KOPT-K1 (cell line): ENCODE measurements around the gene COL20A1.

Experiments used
- H3K27ac ChIP-seq: fragments of 200-600 bp; sonication (generic); 2 replicates; pipeline ENCODE4 v1.5.1; 2016; ENCODE audit warnings: antibody characterized with exemption, mild to moderate bottlenecking, low read depth, low read length; ENCODE audit not compliant: poor library complexity, severe bottlenecking
- H3K36me3 ChIP-seq: fragments of 200-600 bp; sonication (generic); 2 replicates; pipeline ENCODE4 v1.5.1; 2017; ENCODE audit warnings: antibody characterized with exemption, mild to moderate bottlenecking, low read length, moderate library complexity; ENCODE audit not compliant: insufficient read depth
- H3K9me3 ChIP-seq: fragments of 200-600 bp; sonication (generic); 2 replicates; pipeline ENCODE4 v1.5.1; 2017; ENCODE audit warnings: antibody characterized with exemption, low read length, mild to moderate bottlenecking; ENCODE audit not compliant: insufficient read depth, poor library complexity, severe bottlenecking

COL20A1 gene

DNA sequence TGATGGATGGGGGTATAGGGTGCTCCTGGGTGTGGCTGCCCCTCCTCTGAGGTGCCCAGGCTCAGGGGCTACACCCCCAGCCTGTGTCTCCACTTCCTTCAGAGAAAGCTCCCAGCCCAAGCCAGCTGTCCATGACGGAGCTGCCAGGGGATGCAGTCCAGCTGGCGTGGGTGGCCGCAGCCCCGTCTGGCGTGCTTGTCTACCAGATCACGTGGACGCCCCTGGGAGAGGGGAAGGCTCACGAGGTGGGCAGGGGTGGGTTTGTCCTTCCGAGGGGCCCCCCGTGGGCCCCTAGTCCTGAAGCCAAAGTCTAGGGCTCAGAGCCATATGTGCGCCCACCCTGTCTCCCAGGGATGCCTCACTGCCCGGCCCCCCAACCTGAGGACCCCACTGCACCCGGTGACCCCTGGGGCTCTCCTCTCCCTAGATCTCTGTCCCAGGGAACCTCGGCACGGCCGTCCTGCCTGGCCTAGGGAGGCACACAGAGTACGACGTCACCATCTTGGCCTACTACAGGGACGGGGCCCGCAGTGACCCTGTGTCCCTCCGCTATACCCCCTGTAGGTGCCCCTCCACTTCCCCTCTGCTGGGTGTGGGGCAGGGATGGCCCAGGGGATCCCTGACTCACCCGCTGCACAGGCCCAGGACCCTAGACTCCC lies 19.8 kb downstream of the COL20A1 start:
- Histone ChIP-seq H3K27ac (no peak overlapping the region), H3K9me3 (no peaks in the 10 kb centered on the region), H3K36me3 (no peaks in the 10 kb centered on the region)

GRCh38 chr20:63313349-63314014 lies 20.5 kb downstream of the COL20A1 start:
- H3K9me3 ChIP-seq: no peaks in the 10 kb centered on the region
- no peak overlapping the region for H3K27ac ChIP-seq
- no peaks in the 10 kb centered on the region for H3K36me3 ChIP-seq

GRCh38 chr20:63314015-63314471 lies 21.1 kb downstream of the COL20A1 start:
- no peaks in the 10 kb centered on the region for H3K36me3 ChIP-seq
- H3K27ac ChIP-seq: no peak overlapping the region
- H3K9me3 ChIP-seq: no peaks in the 10 kb centered on the region

- Histone ChIP-seq H3K36me3 (no peaks in the 10 kb centered on the region), H3K9me3 (no peaks in the 10 kb centered on the region), H3K27ac (no peak overlapping the region)
These were observed 21.7 kb downstream of the COL20A1 start for GRCh38 chr20:63314566-63315239.

DNA sequence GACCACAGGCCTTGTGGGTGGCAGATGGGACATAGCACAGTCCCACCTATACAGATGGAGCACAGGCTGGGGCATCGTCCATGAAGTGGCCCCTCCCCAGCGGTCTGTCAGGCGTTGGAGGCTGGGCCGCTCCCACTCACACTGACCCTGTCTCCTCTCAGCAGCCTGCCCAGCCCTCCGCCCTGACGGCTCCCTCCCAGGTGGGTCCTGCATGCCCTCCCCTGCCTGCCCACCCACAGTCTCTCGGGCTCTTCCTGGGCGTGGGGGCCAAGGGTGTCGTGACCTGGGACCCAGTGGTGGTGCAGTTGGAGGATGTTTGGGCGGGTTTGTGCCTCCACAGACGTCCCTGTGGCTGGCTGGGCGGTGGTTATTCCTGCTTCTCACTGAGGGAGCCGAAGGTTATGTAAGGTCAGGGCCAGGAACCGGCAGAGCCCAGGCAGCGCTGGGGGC lies 22.3 kb downstream of the COL20A1 start:
- Histone ChIP-seq H3K9me3 (no peaks in the 10 kb centered on the region), H3K36me3 (no peaks in the 10 kb centered on the region), H3K27ac (no peak overlapping the region)

DNA sequence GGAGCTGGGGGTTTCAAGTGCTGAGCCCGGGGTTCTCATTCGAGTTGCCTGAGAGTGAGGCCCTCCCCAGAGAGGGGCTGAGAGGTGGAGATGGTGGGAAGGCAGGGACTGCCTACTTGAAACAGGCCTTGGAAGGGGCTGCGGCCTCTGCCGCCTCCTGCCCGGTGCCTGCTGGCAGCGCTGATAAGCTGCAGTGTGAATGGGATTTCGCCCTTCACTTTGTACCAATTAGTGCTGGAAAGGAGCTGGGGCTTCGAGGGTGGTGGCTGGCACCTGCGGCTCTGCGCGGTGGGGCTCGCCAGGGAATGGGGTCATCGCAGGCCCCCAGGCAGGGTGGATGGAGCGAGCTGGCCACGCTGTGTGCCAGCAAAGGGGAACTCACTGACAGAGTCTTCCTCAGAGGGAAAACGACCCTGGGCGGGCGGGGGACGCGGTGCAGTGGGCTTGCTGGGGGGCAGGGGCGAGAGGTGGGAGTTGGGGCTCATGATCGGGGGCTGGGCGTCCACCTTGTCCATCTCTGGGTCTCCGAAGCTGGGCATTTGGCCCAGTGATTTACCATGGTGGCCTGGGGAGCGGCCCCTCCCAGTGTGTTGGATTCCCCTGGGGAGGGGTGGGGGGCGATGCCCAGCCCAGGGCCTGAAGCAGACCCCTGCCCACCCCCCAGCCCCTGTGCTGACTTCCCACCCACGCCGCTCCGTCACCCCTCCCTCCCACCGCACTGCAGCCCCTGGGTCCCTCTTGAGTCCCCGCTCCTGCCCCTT lies 22.9 kb downstream of the COL20A1 start:
- no peaks in the 10 kb centered on the region for H3K36me3 ChIP-seq
- no peaks in the 10 kb centered on the region for H3K9me3 ChIP-seq
- H3K27ac ChIP-seq: no peak overlapping the region

DNA sequence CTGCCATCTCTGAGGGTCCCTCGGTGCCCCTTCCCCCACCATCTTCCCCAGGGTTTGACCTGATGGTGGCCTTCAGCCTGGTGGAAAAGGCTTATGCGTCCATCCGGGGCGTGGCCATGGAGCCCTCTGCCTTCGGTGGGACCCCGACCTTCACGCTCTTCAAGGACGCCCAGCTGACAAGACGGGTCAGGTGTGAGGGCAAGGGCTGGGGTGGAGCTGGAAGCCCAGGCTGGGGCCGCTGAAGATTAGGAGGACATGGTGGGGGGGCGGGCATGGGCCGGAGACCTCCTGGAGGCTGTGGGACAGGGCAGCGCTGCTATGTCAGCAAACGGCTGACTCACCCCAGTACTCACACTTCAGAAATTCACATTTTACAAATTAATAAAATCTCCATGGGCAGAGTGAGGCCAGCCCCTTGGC lies 23.5 kb downstream of the COL20A1 start:
- Histone ChIP-seq H3K9me3 (no peaks in the 10 kb centered on the region), H3K36me3 (no peaks in the 10 kb centered on the region), H3K27ac (no peak overlapping the region)

DNA sequence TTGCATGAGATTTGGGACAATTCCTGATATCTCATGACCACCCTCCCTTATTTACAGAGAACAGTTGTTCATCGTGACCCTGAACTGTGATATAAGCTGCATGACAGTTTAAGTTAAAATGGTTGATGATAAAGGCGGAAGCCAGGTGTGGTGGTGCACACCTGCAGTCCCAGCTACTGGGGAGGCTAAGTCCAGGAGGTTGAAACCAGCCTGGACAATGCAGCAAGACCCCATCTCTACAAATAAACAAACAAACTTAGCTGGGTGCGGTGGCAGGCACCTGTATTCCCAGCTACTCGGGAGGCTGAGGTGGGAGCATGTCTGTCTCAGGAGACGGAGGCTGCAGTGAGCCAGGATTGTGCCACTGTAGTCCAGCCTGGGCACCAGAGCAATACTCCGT lies 24.1 kb downstream of the COL20A1 start:
- Histone ChIP-seq H3K36me3 (no peaks in the 10 kb centered on the region), H3K9me3 (no peaks in the 10 kb centered on the region), H3K27ac (no peak overlapping the region)

DNA sequence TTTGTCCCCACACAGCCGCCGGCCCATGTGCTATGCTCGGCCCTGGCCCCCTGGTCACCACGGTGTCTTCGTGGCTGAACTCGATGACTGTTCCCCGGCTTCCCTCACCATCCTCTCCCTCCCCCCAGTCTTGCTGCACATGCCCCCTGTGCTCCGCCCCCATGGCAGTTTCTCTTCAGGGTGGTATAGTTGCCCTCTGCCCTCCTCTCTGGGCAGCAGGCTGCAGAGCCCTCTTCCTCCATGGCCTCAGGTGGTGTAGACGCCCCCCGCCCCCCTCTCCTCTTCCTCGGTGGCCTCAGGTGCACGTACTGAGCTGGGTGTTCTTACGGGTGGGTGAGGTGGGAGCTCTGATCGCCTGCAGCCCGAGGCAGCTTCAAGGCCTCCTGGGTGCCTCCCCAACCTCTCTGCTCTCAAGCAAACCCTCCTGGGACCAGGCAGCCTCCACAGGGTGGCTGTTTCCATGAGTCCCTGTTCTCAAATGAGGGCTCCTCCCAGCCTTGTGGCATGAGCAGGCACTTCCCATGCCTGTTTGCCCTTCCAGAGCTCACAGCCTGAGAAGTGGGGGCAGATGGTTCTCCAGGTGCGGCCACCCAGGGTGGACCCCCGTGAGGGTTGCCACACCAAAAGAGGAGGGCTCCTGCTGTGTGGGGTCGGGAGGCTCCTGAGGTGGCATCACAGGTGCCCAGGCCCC lies 24.8 kb downstream of the COL20A1 start:
- no peaks in the 10 kb centered on the region for H3K9me3 ChIP-seq
- no peak overlapping the region for H3K27ac ChIP-seq
- no peaks in the 10 kb centered on the region for H3K36me3 ChIP-seq

DNA sequence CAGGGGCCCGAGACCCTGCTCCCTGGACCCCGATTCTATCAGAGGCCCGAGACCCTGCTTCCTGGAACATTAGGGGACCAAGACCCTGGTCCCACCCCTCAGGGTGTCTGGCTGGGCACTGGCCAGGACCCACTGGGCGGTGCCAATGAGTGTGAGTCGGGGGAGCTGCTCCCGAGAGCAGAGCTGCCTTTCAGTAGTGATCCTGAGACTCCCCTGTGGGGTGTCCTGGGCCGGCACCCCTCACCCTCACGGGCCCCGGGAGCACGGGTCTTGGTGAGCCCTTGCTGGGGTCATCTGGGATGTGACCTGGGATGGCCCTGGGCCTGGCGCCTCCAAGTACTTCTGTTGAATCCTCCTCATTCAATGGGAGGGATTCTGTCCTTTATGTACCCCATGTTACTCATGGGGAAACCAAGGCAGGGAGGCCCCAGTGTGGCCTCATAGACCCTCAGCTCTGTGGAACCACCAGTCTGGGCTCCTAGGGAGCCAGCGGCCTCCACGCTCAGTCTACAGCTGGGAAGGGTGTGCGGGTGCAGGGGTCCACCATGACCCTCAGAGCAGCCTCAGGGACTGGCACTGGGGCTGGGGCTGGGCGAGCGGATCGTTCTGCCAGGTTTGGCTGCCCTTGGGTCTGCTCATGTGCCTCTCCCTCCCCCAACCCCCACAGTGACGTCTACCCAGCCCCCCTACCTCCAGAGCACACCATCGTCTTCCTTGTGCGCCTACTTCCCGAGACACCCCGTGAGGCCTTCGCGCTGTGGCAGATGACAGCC lies 25.6 kb downstream of the COL20A1 start:
- Histone ChIP-seq H3K9me3 (no peaks in the 10 kb centered on the region), H3K36me3 (no peaks in the 10 kb centered on the region), H3K27ac (no peak overlapping the region)

DNA sequence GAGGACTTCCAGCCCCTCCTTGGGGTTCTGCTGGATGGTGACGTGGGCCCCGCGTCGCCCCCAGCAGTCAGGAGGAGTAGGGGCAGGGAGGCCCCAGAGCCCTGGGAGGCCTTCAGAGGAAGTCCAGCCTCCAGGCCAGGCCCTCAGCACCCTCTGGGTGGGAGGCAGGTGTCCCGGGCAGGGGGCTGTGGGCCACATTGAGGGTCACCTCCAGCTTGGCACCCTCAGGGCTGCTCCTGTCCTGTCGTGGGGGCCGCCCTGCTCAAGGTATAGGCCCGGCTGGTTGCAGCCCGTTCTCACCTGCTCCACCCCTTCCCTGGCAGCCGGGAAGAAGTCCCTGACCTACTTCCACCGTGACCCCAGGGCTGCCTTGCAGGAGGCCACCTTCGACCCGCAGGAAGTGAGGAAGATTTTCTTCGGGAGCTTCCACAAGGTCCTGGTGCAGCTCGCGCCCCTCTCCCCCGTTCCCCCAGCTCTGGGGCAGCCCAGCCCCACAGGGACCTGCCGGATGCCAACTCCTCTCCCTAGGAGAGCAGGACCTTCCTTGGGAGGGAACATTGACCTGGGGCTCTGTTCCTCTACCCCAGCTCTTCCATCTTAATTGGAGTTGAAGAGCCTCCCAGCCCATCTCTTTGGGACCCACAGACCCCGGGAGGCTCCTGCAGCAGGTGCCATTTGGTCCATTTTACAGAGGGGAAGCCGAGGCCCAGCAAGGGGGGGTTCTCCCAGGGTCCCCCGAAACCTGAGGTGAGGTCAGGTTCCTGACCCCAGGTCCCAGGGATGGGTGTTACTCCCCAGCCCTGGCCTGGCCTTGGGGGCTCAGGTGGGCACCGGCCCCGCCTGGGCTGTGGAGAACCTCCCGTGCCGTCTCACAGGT lies 26.4 kb downstream of the COL20A1 start:
- Histone ChIP-seq H3K9me3 (no peaks in the 10 kb centered on the region), H3K27ac (no peak overlapping the region), H3K36me3 (no peaks in the 10 kb centered on the region)

- Histone ChIP-seq H3K36me3 (no peaks in the 10 kb centered on the region), H3K27ac (no peak overlapping the region), H3K9me3 (no peaks in the 10 kb centered on the region)
These were observed 27.1 kb downstream of the COL20A1 start for GRCh38 chr20:63320041-63320511.

DNA sequence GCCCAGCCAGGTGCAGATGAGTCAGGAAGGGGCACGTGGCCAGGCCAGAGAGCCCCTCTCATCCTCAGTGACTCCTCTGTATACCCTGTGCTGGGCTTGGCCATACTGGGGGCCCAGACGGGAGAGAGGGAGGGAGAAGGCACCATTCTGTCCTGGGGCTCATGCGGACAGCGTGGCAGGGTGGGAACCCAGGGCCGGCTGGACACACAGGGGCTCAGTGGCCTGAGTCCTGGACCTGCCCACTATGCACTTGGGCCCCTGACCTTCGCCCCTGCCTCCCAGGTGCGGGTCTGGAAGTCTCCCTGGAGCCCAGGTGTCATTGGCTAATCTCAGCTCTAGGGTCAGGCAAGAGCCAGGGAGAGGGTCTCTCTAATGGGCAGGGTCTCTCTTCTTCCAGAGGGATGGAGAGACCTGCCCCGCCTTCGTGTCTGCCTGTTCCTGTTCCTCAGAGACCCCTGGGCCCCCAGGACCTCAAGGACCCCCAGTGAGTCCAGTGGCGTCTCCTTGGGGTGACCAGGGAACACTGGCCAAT lies 27.7 kb downstream of the COL20A1 start:
- Histone ChIP-seq H3K27ac (no peak overlapping the region), H3K36me3 (no peaks in the 10 kb centered on the region), H3K9me3 (no peaks in the 10 kb centered on the region)
